NCI-H748 treated with DMSO at 0.1 percent for 48 hours (cell line): ENCODE data around the gene APOL5.

Source experiments
- DNase-seq: peaks from one replicate; lab custom pipeline; 2025; lab: John Stamatoyannopoulos, UW

APOL5 gene

GRCh38 chr22:35742342-35743100, 24.8 kb downstream of the APOL5 start:
- DNase-seq = no peak

GRCh38 chr22:35743326-35743860, 25.7 kb downstream of the APOL5 start:
- DNase-seq = no peak

DNA sequence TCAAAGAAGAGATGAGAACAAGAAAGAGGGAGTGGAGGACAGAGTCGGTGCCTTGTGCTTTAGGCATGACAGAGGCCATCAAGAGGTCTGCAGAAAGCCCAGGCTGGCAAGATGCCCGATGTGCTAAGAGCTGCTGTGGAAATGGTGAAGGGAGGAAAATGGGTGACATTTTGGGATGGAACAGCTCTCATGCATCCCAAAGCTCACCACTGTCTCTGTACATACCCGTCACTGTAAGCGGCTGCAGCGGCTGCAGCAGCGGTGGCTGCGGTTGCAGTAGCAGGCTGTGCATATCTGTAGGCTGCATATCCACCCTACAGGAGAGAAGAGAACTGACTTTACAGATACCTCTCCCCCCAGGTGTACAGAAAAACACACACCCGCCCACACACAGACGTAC, 28.6 kb downstream of the APOL5 start:
- no peak for DNase-seq

GRCh38 chr22:35746946-35747703, 29.5 kb downstream of the APOL5 start:
- DNase-seq = no peak

GRCh38 chr22:35749808-35750207, 32.1 kb downstream of the APOL5 start:
- no peak for DNase-seq

DNA sequence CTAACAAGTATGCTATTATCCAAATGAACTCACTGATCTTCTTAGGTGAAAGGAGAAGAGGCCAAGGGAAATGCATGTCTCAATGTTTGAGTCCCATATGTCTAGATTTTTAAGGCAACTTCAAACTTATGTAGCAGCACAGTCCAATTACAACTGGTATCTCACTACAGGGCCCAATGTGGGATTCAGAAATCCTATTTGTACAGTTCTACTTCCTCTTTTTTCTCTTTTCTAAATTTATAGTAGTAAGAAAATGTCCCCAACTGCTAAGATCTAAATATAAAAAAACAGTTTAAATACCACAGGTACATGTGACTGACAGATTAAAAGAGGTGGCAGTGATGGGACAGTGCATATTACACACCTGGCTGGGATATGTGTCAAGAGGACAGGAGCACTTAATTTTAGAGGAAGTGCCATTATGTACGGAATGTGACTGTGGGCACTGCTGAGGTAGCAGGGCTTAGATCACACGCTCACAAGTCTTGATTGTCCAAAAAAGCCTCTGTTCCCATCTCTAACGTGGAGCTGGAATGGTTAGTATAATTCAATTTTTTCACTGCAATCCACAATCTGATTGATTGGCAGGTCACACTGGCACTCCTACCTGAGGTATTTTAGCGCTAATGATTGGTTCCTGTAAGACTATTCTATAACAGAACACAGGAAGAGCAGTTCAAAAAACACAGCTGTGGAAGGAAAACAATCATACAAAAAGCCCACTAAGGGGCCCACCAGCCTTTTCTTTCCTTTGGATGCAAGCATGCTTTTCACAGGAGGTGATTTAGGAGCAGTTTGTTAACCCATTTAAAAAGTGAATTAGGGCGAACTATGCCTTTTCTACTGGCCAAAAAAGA, 34.6 kb downstream of the APOL5 start:
- no peak for DNase-seq

DNA sequence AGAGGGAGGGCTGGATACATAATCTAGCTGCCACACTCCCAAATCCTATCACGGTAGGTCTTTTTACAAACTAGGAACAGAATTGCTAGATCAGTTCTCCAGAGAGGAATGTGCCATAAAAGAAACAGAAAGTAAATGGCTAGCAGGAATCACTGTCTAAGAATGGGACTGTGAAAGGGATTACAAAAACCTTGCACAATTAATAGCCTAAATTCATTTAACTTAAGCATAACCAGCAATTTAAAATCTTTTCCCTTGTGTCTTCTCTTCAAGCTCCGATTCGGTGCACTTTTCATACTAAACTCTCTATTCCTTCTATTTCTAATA, 35.2 kb downstream of the APOL5 start:
- no peak for DNase-seq

DNA sequence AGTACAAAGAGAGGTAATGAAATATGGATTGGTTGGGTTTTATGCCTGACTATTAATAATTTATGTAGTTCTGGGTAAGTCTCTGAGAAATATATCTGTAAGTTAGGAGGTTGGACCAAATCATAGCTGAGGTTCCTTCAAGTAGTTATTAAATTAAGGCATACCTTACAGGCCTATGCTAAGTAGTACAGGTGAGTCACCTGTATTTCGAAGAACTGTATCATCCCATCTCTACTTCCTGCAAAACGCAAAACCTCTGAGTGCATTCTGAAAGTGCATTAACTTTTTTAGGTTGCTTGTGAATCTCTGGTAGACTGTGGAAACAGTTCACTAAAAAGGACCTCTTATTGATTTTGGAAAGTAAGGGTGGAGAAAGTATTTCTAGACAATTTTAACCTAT, 37.1 kb downstream of the APOL5 start:
- DNase-seq = no peak

DNA sequence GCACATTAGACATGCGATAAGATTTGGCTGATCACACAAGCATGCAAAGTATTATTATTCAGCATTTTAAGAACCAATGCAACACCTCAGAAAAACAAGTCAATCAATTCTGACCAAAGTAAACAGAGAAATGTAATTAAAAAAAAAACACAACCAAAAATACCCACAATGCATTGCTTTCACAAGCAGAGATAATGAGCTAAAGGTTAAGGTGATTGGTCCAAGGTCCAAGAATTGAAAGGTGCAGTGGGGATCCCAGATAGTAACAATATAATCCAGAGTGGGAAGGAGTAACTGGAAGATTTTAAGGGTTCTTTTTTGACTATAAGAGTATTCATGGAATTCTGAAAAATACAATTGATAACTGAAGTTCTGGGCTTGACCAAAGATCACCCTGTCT, 39.0 kb downstream of the APOL5 start:
- no peak for DNase-seq

DNA sequence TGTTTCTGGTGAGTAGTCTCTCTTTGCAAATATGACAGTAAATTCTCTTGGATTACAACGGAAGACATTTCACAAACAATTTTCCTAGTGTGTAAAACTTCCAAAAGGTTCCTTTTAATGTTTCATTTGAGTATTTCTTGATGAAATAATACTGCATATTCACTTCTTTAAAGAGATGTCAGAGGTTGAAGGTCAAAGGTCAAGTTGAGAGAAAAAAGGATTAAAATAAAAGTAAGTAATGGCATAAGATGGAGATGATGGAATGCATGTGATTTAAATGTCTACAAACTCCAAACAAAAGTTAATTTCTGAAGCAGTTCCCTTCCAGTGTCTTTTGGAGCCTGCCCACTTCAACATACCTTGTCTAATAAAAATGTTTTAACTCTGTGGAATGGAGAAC, 40.7 kb downstream of the APOL5 start:
- no peak for DNase-seq

DNA sequence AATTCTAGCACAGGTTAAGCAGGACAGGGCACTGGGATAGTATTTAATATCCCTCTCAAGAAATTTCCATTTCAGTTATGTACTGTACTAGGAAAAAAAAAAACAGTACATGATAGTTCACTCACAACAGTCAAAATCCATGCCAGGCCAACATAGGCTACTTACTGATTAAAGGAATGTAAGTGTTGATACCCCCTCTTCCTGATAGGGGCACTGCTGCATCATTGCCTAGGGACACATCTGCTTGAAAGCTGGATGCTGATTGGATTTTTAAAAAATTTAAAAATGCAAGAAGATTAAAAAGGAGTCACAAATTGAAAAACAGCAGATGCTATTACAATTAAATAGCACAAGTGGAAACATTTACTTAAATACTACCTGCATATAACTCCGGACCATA, 43.4 kb downstream of the APOL5 start:
- DNase-seq = no peak

GRCh38 chr22:35766654-35767580, 49.2 kb downstream of the APOL5 start:
- DNase-seq = no peak

GRCh38 chr22:35769974-35770373, 52.3 kb downstream of the APOL5 start:
- no peak for DNase-seq

GRCh38 chr22:35775339-35775738, 57.7 kb downstream of the APOL5 start:
- no peak for DNase-seq

GRCh38 chr22:35777335-35777975, 59.8 kb downstream of the APOL5 start:
- DNase-seq = no peak
